H1 (cell line): ENCODE results near the gene PREX1. TPM values are rescaled to one million over a fixed set of nuclear protein-coding genes. Genes with fewer than 3 reads are reported as not detected.

Source experiments
- CTCF ChIA-PET: fragments of 300-600 bp; sonication (Branson Sonifier 250); formaldehyde crosslinking; loops from one replicate; lab custom pipeline; 2021; ENCODE audit not compliant: partially characterized antibody; lab: Charles Lee
- POLR2A ChIA-PET: fragments of 300-600 bp; sonication (Branson Sonifier 250); formaldehyde crosslinking; loops from one replicate; lab custom pipeline; 2021; ENCODE audit warnings: inconsistent platforms; ENCODE audit not compliant: partially characterized antibody; lab: Charles Lee
- DNase-seq, 2 experiments: peaks; one replicate each; pipeline versions ENCODE4 v3.0.0 to v3.0.0-alpha.2; 2010 to 2022; ENCODE audit warnings: low spot score in 2 of 2, low read depth in 1 of 2, mixed read lengths in 1 of 2
- FAIRE-seq: peaks from 2 replicates; lab custom pipeline; 2011; peaks lifted over from hg19 to GRCh38; lab: Jason Lieb, UNC
- H2AFZ ChIP-seq: 2 replicates; pipeline ENCODE4 v1.8.1; 2012; ENCODE audit warnings: low read length, inconsistent platforms
- H2AK5ac ChIP-seq: 2 replicates; pipeline ENCODE4 v1.6.1; 2013; ENCODE audit warnings: low read depth, low read length
- H2BK120ac ChIP-seq: replicated peaks from 2 replicates; pipeline ENCODE3; 2013; ENCODE audit warnings: low read depth, low read length, inconsistent platforms
- H2BK12ac ChIP-seq: 2 replicates; pipeline ENCODE4 v1.6.1; 2013; ENCODE audit warnings: low read depth, low read length
- H2BK15ac ChIP-seq: 2 replicates; pipeline ENCODE4 v1.6.1; 2013; ENCODE audit warnings: low read length
- H2BK20ac ChIP-seq: 2 replicates; pipeline ENCODE4 v1.6.1; 2013; ENCODE audit warnings: low read length
- H2BK5ac ChIP-seq: 2 replicates; pipeline ENCODE4 v1.6.1; 2013; ENCODE audit warnings: low read depth, low read length
- H3K14ac ChIP-seq: 2 replicates; pipeline ENCODE4 v1.6.1; 2013; ENCODE audit warnings: inconsistent platforms; ENCODE audit not compliant: insufficient read length
- H3K18ac ChIP-seq: 2 replicates; pipeline ENCODE4 v1.6.1; 2013; ENCODE audit warnings: low read length; ENCODE audit errors: extremely low read depth
- H3K23ac ChIP-seq: 2 replicates; pipeline ENCODE4 v1.6.1; 2013; ENCODE audit warnings: inconsistent platforms; ENCODE audit not compliant: insufficient read length
- H3K23me2 ChIP-seq: 2 replicates; pipeline ENCODE4 v1.6.1; 2013; ENCODE audit warnings: low read depth, low read length
- H3K27ac ChIP-seq: 2 replicates; pipeline ENCODE4 v1.6.1; 2011; ENCODE audit warnings: low read depth, low read length, inconsistent platforms
- H3K27me3 ChIP-seq, 4 experiments: replicated peaks in 1 of 4; 1 replicate in 1 of 4; 2 replicates in 3 of 4; pipeline versions ENCODE4 v1.6.1 to v1.8.1; 2011 to 2013; ENCODE audit warnings: low read length in 3 of 4, mild to moderate bottlenecking in 3 of 4, inconsistent platforms in 2 of 4, mixed read lengths in 2 of 4, moderate library complexity in 1 of 4; ENCODE audit not compliant: control insufficient read depth in 3 of 4, insufficient read depth in 3 of 4; ENCODE audit errors: extremely low read depth in 1 of 4
- H3K36me3 ChIP-seq, 4 experiments: 2 replicates each; pipeline versions ENCODE4 v1.6.1 to v1.8.1; 2011 to 2013; ENCODE audit warnings: mild to moderate bottlenecking in 4 of 4, low read length in 3 of 4, moderate library complexity in 2 of 4, control low read depth in 1 of 4, inconsistent platforms in 1 of 4; ENCODE audit not compliant: insufficient read depth in 4 of 4, control insufficient read depth in 2 of 4
- H3K4ac ChIP-seq: replicated peaks from 2 replicates; pipeline ENCODE3; 2013; ENCODE audit warnings: low read length, low read depth, mixed read lengths, inconsistent platforms; ENCODE audit not compliant: insufficient read length
- H3K4me1 ChIP-seq, 4 experiments: replicated peaks in 1 of 4; 1 replicate in 1 of 4; 2 replicates in 3 of 4; pipeline versions ENCODE4 v1.6.1 to v1.8.1; 2011 to 2013; ENCODE audit warnings: low read length in 3 of 4, inconsistent platforms in 2 of 4, mixed read lengths in 1 of 4; ENCODE audit not compliant: insufficient read depth in 4 of 4, control insufficient read depth in 3 of 4
- H3K4me2 ChIP-seq, 2 experiments: 2 replicates each; pipeline versions ENCODE4 v1.6.1 to v1.8.1; 2011 to 2013; ENCODE audit warnings: low read depth in 2 of 2, low read length in 2 of 2, control low read depth in 1 of 2, inconsistent platforms in 1 of 2, mild to moderate bottlenecking in 1 of 2; ENCODE audit not compliant: insufficient read depth in 1 of 2
- H3K4me3 ChIP-seq, 4 experiments: fragments of 200-600, 300-600 bp in 1 of 4; sonication (generic), shearing (Covaris generic), sonication (Bioruptor Twin) in 1 of 4; 2 replicates each; pipeline versions ENCODE4 v1.5.1 to v1.8.1; 2011 to 2016; ENCODE audit warnings: low read length in 4 of 4, low read depth in 3 of 4, control low read depth in 2 of 4, inconsistent platforms in 2 of 4, mild to moderate bottlenecking in 2 of 4, mixed read lengths in 1 of 4, moderate library complexity in 1 of 4; ENCODE audit not compliant: insufficient read depth in 2 of 4; ENCODE audit errors: extremely low read depth in 1 of 4
- H3K56ac ChIP-seq: replicated peaks from 2 replicates; pipeline ENCODE3; 2013; ENCODE audit warnings: low read depth, mild to moderate bottlenecking, mixed read lengths, low read length, inconsistent platforms; ENCODE audit not compliant: insufficient read length
- H3K79me1 ChIP-seq: 2 replicates; pipeline ENCODE4 v1.6.1; 2013; ENCODE audit warnings: low read depth, low read length, control low read depth
- H3K79me2 ChIP-seq, 2 experiments: 2 replicates each; pipeline versions ENCODE4 v1.6.1 to v1.8.1; 2012 to 2013; ENCODE audit warnings: low read length in 2 of 2, mild to moderate bottlenecking in 2 of 2, inconsistent platforms in 1 of 2; ENCODE audit not compliant: insufficient read depth in 2 of 2, control insufficient read depth in 1 of 2
- H3K9ac ChIP-seq, 4 experiments: replicated peaks in 1 of 4; 1 replicate in 1 of 4; 2 replicates in 3 of 4; pipeline versions ENCODE4 v1.6.1 to v1.8.1; 2011 to 2013; ENCODE audit warnings: low read depth in 3 of 4, low read length in 3 of 4, control low read depth in 2 of 4, mild to moderate bottlenecking in 2 of 4, moderate library complexity in 2 of 4, inconsistent platforms in 1 of 4; ENCODE audit errors: extremely low read depth in 1 of 4
- H3K9me3 ChIP-seq, 2 experiments: 2 replicates each; pipeline versions ENCODE4 v1.6.1 to v1.8.1; 2012 to 2013; ENCODE audit warnings: mild to moderate bottlenecking in 2 of 2, moderate library complexity in 2 of 2, control low read depth in 1 of 2, inconsistent platforms in 1 of 2, low read depth in 1 of 2, low read length in 1 of 2, mixed read lengths in 1 of 2; ENCODE audit not compliant: insufficient read depth in 2 of 2
- H4K20me1 ChIP-seq, 2 experiments: replicated peaks in 1 of 2; 2 replicates each; pipeline versions ENCODE3 to v1.8.1; 2011 to 2013; ENCODE audit warnings: inconsistent platforms in 2 of 2, low read length in 2 of 2, mild to moderate bottlenecking in 1 of 2; ENCODE audit not compliant: insufficient read depth in 2 of 2, control insufficient read depth in 1 of 2
- H4K5ac ChIP-seq: 2 replicates; pipeline ENCODE4 v1.6.1; 2013; ENCODE audit warnings: low read length, low read depth, mixed read lengths, inconsistent platforms; ENCODE audit not compliant: insufficient read length
- H4K8ac ChIP-seq: 2 replicates; pipeline ENCODE4 v1.8.0; 2013; ENCODE audit warnings: mild to moderate bottlenecking, moderate library complexity, low read length, inconsistent platforms; ENCODE audit not compliant: insufficient read depth; ENCODE audit errors: extremely low read depth
- H4K91ac ChIP-seq: replicated peaks from 2 replicates; pipeline ENCODE3; 2013; ENCODE audit warnings: low read length, mixed read lengths, inconsistent platforms; ENCODE audit not compliant: insufficient read length
- CHD1 ChIP-seq: IDR thresholded peaks from 2 replicates; pipeline ENCODE4 v1.6.1; 2012; ENCODE audit warnings: low read depth, low read length, improper control_type of control experiment
- RBBP5 ChIP-seq: IDR thresholded peaks from 2 replicates; pipeline ENCODE4 v1.7.1; 2012; ENCODE audit warnings: low read depth, mild to moderate bottlenecking, inconsistent platforms, low read length, moderate library complexity, borderline replicate concordance
- YY1 ChIP-seq: IDR thresholded peaks from 2 replicates; pipeline ENCODE4 v1.6.1; 2011; ENCODE audit warnings: low read depth, mild to moderate bottlenecking, low read length
- WGBS, 2 experiments: shearing (Covaris generic) in 1 of 2; methylation state at CpG; one replicate each; pipeline versions ENCODE4 v1.1.6 to v1.1.7; 2013 to 2015; ENCODE audit warnings: low lambda C conversion rate in 2 of 2, mixed read lengths in 2 of 2, inconsistent platforms in 1 of 2, low coverage in 1 of 2, missing lambda C conversion rate in 1 of 2; ENCODE audit not compliant: insufficient replicate concordance in 2 of 2, insufficient coverage in 1 of 2, insufficient read length in 1 of 2; ENCODE audit errors: extremely low coverage in 1 of 2, missing lambda C conversion rate in 1 of 2; 5-methylcytosine and 5-hydroxymethylcytosine counted together
- polyA plus RNA-seq, 7 experiments: library from polyadenylated mRNA; depleted of rRNA in 3 of 7; stranded (reverse) in 5 of 7; unstranded in 2 of 7; fragments of >200 nt in 5 of 7; fragments of 200-250 nt in 2 of 7; gene quantifications; 1 replicate in 5 of 7; 2 replicates in 1 of 7; 4 replicates in 1 of 7; pipeline versions ENCODE4 v1.2.1 to v1.2.3, GENCODE V29; 2011 to 2013; ENCODE audit warnings: missing spikeins in 2 of 7, mixed read lengths in 2 of 7
- total RNA-seq: library from RNA; stranded (reverse); fragmentation: NEBNext Ultra II Directional; extraction: Animal tissue kit (Norgen Biotek cat#: 25700); gene quantifications from 2 replicates; pipeline ENCODE4 v1.2.1, GENCODE V29; 2021

PREX1 gene
- total and polyA plus RNA-seq, 2 of the 8 experiments (the other 6 are each of a cell fraction or from before 2014, with no cell fraction given) = 10.7 to 12.8 TPM

DNA sequence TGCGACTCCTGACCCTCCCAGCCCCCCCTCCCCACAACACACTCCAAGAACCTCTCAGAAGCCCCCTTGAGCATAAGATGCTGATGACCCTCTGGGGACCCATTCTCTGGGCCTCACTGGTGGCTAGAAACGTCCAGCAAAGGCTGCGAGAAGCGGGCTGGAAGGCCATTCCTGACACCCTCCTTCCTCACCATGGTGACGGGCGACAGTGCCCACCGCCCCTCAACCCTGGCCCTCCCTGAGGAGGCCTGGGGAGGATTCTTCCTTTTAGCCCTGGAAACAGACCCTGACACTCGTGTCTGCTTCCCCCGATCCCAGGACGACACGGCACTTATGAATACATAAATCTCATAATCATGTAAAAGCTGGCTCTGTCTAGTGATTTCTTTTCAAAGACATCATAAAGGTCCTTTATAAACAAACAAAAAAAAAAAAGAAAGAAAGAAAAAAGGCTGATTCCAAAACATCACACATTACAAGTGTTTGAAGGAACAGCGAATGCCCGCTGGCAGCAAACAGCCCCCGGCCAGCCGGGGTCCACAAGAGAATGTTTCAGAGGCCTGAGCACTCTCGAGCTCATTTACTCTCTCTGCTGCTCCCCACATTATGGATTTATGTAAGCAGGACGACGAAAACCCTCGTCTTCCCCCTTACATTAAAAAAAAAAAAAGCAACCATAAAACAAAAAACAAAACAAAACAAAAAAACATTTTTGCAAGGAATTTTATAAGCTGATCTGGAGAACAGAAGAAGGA is 40.7 kb downstream of the PREX1 start:
- no peak overlapping the region; the same call in none of the 2 replicates for H3K18ac ChIP-seq
- no peak overlapping the region for H2AK5ac ChIP-seq
- CTCF ChIA-PET = interaction anchor here (0.6 kb wide), 1 partner anchor 28 kb away, joined by 3 read pairs; no protein-coding TSS in a partner anchor
- DNase-seq = no peak
- H4K5ac ChIP-seq = no peak overlapping the region
- no peak overlapping the region for H4K8ac ChIP-seq
- H3K27me3 ChIP-seq = no peaks in the 10 kb centered on the region
- H3K27ac ChIP-seq = no peak overlapping the region
- H3K4ac ChIP-seq = no peak overlapping the region
- no peaks in the 10 kb centered on the region for H3K79me1 ChIP-seq
- H3K14ac ChIP-seq = no peak overlapping the region
- H3K79me2 ChIP-seq = no peaks in the 10 kb centered on the region
- POLR2A ChIA-PET = interaction anchor here (0.6 kb wide), 1 partner anchor 117 kb away, joined by 4 read pairs; no protein-coding TSS in a partner anchor
- H2BK120ac ChIP-seq = no peak overlapping the region
- no peak overlapping the region for H3K23ac ChIP-seq
- H3K9ac ChIP-seq = no peak overlapping the region
- no peak for TF ChIP-seq RBBP5
- TF ChIP-seq YY1 = no peak
- TF ChIP-seq CHD1 = no peak
- no peak overlapping the region for H2AFZ ChIP-seq
- no peak overlapping the region for H2BK20ac ChIP-seq
- no peaks in the 10 kb centered on the region for H4K20me1 ChIP-seq
- no peak for FAIRE-seq
- no peak overlapping the region for H2BK5ac ChIP-seq
- H2BK15ac ChIP-seq = no peak overlapping the region
- H3K56ac ChIP-seq = no peak overlapping the region
- H3K4me3 ChIP-seq = no peak overlapping the region
- H3K36me3 ChIP-seq = no peaks in the 10 kb centered on the region
- no peaks in the 10 kb centered on the region for H3K23me2 ChIP-seq
- peaks cover 0 to 5% (median under 1%) of the 10 kb centered on the region in 4 experiments; a peak in 3 of 7 replicates for H3K4me1 ChIP-seq
- no peaks in the 10 kb centered on the region for H3K9me3 ChIP-seq
- WGBS, 2 experiments = 87% methylated on average over 19 of the region's 19 CpGs; no CpG with 5 or more reads in 1 of the 2 experiments
- H4K91ac ChIP-seq = no peak overlapping the region
- H3K4me2 ChIP-seq = no peak overlapping the region
- no peak overlapping the region for H2BK12ac ChIP-seq
